NCI-H128 (cell line): ENCODE data around the gene KCNJ4.
"Not testable (repeated sequence)": the region's sequence is repeated elsewhere in the genome, so short reads cannot be mapped to it uniquely, and the experiment has no call there.

Experiments
- DNase-seq: peaks from one replicate; lab custom pipeline; 2025; ENCODE audit not compliant: unreplicated experiment; lab: John Stamatoyannopoulos, UW

KCNJ4 gene

DNA sequence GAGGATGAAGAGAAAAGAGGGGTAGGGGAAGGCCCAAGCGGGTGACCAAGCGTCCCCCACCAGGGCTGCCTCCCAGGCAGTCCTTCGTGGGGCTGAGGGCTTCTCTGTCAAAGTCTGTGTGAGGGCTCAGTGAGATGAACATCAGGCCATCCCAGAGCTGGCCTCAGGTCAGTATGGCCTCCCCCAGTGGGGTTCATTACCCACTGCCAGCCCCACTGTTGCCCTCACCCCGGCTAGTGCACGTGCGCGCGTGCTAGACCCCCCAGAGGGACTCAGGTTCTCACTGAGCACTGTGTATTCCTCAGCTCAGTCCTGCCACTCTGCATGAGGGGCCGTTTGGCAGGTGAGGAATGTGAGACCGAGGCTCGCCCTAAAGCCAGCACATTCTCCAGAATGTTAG, 16.2 kb upstream of the KCNJ4 start:
- DNase-seq, result no peak

DNA sequence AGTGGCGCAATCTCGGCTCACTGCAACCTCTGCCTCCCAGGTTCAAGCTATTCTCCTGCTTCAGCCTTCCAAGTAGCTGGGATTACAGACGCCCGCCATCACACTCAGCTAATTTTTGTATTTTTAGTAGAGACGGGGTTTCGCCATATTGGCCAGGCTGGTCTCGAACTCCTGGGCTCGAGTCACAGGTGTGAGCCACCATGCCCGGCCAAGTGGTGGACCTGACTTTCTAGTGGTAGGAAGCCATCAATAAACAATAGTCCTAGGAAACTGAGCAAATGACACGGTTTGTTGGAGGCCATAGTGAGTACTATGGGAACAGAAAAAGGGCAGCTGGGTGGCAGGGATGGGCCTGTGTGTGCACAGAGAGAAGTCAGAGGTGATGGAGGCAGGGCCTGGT, 15.2 kb upstream of the KCNJ4 start:
- DNase-seq, result not testable (repeated sequence)

DNA sequence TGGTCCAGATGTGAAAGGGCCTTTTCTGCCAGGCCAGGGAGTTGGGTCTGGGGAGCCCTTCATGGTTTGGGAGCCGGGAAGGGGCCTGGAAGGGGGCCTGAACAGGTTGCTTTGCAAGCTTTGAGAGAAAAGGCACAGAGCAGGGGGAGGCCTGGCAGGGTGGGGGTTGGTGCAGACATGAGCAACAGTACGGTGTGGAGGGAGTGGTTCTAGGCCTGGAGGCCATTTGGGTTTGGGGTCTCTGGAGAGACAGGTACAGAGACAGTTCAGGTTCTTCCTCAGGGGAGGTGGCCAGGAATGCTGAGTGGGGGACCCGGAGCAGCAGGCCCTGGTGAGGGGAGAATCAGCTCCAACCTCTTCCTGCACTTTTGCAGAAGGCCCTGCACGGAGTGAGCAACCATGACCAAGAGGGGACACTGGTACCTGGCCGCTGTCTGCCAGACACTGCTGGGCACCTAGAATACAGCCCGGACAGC, 14.3 kb upstream of the KCNJ4 start:
- DNase-seq, result no peak

DNA sequence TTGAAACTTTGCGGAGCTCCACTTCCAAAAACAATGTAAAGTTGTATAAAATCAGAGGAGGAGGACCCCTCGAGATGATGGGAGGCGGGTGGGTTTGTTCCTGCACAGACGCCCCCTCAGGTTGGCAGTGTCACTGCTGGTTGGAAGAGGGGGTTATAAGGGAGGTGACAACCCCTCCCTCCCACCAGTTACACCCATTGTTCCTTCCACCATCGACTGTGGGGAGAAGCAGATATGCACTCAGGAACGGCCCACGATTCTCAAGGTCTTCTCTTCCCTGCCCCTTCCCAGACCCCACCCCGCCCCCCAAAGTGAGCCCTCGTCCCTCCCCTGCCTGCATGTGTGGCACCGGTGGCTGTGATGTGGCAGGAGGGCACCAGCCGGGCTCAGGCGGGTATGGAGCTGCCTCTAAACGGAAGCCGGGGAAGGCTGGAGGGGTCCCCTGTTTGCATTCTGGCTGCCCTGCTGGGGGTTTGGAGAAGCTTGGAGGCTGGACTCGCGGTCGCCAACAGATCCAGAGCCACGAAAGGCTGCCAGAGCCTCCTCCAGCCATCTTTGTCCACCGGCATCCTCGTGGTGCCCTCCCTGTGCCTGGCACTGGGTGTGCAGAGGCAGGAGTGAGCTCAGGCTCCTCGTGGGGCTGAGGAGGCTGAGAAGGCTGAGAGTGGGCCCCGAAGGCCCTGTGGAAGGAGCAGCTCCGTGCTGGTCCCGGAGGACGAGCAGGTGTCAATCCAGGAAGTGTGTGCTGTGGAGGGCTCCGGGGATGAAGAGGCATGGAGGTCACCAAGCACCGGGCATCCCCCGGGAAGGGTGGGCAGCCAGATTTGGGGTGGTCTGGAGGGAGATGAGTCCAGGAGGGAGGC, 13.7 kb upstream of the KCNJ4 start:
- DNase-seq, result no peak

DNA sequence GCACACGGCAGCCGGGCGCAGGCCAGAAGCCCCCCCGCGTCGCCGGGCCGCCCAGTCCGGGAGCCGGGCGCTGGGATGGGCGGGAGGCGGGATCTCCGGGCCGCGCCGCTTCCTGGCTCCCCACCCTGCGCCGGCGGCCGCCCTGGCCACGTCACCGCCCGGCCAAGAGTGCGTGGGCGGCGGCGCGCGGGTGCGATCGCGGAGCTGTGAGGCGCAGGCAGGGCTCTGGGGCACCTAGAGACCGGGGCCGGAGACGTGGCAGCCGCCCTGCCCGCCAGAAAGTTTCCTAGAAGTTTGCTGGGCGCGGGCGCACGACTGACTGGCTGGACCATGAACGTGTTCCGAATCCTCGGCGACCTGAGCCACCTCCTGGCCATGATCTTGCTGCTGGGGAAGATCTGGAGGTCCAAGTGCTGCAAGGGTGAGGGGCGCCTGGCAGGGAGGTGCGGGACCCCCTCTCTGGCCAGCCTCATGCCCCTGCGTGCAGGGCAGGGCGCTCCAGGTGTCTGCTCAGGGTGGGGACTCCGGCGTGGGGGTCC, 13.0 kb upstream of the KCNJ4 start, which contains the start of gene KDELR3:
Gene KDELR3 (plus strand): TSS at position 193 of the 539 bp plus-strand sequence. CDS start 138 bp downstream, at position 331.
- no peak for DNase-seq

DNA sequence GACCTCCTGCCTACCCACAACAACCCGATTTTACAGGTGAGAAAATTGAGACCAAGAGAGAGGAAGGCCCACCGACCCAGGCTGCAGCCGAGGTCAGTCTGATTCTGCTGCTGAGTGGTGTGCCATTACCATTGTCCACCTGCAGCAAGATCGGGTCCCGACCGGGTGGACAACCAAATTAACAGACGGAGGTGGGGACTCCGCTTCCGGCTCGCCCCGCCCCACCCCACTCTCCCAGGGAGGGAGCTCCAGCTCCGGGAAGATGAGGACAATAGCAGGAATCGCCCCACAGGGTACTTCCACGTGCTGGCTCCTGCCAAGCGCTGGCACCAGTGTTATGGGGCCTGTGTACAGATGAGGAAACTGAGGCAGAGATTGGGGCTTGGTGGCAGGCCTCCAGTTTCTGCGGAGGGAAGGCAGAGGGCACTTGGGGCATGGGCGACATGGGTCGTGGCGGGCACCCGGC, 12.5 kb upstream of the KCNJ4 start:
- DNase-seq, result no peak

DNA sequence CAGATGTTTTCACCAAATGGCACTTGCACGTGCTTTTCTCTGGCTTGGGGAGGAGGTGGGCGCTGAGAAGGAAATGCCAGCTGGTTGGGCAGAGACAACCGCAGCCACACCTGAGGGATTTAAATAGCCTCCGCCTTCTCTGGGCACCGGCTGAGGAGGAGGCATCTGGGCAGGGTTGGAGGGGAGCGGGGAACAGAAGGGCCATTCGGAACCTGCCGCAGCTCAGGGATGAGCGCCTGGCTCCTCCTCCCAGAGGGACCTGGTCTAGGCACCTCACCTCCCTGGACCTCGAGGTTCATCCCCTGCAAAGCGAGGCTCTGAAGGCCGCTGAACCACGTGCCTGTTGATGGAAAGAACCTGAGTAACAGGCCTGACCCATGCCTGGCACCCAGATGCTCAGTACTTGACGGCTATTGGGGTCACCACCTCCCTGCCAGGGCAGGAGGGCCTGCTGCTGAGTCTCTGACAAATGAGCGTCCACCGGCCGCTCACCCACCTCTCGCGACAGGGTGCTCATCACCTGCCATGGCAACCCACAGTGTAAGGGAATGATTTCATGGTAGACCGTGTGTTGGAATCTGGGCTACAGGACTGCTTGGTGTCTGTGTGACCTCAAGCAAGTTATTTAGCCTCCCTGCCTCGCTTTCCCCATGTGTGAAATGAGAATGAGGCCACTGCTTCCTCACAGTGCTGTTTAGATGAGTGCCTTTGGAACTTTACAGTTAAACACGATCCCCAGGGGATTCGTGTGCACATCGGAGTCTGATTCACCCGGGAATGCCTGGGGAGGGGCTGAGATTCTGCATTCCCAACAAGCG, 10.9 kb upstream of the KCNJ4 start:
- no peak for DNase-seq

DNA sequence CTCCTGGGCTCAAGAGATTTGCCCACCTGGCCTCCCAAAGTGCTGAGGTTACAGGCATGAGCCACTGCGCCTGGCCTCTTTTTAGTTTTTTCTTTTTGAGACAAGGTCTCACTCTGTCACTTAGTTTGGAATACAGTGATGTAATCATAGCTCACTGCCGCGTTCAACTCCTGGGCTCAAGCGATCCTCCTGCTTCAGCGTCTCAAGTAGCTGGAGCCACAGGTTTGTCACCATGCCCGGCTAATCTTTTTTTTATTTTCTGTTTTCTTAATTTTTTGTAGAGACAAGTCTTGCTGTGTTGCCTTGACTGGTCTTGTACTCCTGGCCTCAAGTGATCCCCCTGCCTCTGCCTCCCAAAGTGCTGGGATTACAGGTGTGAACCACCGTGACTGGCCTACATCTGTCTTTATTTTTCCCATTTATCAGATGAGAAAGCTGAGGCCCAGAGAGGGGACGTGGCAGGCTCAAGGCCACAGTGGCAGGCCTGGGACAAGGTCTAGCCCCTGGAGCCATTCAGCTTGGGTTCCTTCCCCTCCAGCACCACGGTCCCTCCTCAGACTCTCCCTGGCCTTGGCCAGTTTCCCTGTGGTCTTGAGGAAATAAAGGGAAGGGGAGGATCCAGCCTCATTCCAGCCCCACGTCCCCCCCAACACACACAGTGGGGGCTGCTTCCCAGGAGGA, 10.1 kb upstream of the KCNJ4 start:
- DNase-seq, result no peak

DNA sequence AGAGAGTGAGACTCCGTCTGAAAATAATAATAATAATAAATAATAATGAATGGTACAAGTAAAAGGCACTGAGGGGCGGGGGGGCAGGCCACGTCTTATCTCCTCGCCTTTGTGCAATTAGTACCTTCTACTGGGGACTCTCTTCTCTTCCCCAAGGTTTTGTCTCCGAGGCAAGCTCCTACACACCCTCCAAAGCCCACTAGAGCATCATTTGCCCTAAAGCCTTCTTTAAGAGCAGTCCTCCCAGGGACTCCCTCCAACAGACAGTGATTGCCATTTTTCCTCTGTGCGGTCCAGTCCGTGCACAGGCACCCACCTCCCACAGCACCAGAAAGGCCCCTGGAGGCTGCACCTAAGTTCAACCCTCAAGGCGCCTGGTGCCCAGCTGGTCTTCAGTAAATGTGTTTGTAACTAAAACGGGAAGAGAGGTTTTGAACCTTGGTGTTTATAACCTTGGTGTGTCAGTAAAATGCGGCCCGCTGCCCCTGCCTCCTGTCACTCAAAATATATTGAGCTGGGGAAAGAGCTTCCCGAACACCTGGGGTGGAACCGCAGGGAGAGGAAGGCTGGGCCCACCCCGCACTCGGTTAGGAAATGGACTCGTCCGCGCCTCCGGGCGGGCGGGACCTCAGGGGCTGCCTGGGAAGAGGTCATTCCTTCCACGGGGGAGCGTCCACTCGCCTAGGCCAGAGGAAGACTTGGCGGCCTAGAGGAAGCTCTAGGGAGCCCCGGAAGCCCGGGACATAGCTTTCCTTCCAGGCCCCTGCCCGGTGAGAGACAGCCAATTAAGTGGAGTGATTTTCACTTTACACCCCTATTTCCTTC, 8.2 kb upstream of the KCNJ4 start:
- no peak for DNase-seq

DNA sequence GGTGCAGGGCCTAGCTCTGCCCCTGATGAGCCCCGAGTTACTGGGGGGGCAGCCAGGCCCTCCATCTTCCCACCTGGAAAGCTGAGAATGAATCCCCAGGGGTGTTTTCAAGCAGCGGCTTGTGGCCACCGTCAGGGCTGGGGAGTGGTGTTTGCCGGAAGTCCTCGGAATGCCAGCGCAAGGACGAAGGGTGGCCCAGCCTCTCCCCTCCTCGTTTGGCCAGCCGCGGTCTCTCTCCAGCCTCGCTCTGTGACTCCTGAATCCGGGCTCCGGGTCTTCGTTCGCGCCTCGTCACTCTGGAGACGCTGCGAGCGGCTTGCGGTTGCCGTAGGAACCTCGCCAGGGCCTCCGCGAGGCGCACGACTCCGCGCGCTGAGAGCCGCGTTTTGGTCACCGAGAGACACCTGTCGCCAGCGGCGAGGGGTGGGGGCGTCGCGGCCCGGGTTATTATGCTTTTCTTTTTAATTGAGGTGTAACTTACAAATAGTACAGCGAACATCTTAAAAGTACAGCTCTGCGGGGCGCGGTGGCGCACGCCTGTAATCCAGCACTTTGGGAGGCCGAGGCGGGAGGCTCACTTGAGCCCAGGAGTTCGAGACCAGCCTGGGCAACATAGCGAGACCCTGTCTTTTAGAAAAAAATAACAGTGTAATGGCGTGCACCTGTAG, 6.5 kb upstream of the KCNJ4 start:
- peak; percentile 68 for DNase-seq

DNA sequence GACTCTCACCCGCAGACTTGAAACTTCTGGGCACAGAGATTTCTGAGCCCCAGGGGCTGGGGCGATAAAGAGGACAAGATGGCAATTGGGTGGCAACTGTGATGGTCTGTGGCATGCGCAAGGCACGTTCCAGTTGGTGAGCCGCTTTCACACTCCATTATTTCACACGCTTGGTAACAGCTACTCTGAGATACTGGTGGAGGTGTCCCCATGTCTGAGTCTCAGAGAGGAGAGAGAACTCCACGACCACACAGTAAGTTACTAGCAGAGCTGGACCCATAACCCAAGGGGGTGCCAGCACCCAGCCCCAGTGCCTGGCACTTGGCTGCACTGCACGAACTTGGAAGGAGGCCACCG, 6.0 kb upstream of the KCNJ4 start:
- DNase-seq, result no peak

DNA sequence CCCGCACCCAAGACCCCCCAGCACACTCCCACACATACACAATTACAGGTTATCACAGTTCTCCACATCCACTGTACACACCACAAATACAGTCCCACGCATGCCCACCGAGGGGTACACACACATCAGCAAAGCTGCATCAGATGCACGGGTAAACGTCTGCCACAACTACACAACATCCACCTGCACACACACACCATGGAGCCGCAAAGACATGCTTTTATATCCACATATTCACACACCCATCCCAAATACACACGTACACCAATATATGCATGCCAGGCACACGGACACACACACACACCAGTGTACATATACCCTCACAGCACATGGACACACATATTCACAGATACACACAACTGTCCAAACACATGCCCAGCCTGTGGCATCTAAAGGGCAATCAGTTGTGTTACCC, 5.4 kb upstream of the KCNJ4 start:
- no peak for DNase-seq

DNA sequence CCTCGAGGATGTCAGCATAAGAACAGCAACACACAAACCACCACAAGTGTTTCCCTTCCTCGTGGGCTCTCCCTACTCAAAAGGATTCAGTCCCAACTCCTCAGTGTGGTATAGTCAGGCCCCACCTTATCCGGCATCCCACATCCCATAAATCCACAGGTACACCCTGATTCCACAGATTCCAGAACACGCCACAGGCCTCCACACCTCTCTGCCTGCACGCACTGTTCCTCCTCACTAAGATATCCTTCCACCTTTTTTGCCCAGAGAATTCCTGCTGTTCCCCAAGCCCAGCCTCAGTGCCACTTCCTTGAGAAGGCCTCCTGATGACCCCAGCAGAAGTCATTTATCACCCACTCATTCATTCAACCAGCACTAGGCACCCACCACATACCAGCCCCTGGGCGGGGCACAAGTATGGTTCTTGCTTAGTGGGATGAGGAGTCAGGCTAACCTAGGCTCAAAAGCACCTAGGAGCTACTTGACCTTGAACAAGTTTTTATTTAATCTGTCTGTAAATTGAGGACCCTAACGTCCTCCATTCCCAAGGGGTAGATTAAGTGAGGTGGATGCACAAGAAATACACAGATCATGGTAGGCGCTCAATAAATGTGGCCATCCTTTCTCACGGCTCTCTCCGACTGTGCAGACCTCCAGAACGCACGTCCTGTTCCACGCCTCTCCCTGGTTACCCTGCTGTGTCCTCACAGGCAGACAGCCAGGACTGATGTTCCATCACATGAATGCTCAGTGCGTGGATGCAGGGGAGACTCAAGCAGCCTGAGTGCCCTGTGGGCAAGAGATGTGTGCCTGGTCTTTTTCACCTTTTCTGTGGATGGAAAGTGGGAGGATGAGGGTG, 2.1 kb upstream of the KCNJ4 start:
- DNase-seq, result no peak

DNA sequence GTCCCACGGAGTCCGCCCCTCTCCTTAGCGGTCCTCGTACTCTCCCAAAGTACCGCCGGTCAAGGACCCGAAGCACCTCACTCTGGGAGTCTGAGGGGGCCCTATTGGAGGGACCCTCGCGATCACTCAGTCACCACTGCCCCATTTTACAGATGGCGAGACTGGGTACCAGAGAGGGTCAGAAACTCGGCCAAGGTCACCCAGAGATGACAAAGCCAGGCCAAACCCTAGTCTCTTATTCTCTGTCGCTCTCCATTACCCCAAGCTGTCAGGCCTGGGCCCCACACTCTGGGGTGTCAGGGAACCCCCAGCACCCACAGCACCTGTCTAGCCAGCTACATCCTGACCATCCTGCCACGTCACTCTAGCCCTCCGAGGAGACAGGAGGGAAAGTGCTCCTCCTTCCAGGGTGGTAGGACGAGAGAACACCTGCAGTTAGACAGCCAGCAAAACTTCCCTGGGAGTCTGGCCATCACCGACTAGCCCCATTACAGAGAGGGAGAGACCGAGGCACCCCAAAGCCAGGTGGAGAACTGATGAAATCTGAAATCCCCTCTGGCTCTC, 1.4 kb upstream of the KCNJ4 start:
- DNase-seq, result no peak

DNA sequence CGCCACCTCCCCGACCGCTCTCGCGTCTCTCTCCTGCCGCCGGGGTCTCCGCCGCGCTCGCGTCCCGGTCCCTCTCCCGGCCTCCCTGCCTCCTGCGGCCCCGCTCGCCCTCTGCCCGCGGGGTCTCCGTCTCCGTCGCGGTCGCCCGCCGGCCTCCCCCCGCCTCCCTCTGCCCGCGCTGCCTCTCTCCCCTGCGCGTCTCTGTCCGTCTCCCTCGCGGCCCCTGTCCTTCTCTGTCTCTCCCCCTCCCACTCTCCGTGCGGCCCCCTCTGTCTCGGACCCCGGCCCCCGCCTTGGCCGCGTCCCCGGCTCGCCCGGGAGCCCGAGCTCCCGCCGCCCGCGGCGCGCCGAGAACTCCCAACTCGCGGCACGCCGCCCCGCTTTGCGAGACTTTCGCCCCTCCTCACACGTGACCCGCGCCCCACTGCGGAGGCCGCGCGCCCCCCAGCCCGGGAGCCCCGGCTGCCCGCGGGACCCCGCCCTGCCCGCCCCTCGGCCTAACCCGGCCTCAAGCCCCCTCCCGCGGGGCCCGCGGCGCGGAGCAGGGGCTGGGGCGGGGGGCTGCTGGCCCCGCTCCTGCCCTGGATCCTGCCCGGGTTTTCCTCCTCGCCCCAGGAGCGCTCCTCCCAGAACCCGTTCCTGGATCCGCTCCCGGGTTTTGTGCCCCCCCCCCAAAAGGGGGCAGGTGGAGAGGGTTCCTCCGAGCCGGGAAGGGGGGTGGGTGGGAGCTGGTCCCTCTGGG, 702 bp upstream of the KCNJ4 start:
- DNase-seq, result peak; percentile 13

DNA sequence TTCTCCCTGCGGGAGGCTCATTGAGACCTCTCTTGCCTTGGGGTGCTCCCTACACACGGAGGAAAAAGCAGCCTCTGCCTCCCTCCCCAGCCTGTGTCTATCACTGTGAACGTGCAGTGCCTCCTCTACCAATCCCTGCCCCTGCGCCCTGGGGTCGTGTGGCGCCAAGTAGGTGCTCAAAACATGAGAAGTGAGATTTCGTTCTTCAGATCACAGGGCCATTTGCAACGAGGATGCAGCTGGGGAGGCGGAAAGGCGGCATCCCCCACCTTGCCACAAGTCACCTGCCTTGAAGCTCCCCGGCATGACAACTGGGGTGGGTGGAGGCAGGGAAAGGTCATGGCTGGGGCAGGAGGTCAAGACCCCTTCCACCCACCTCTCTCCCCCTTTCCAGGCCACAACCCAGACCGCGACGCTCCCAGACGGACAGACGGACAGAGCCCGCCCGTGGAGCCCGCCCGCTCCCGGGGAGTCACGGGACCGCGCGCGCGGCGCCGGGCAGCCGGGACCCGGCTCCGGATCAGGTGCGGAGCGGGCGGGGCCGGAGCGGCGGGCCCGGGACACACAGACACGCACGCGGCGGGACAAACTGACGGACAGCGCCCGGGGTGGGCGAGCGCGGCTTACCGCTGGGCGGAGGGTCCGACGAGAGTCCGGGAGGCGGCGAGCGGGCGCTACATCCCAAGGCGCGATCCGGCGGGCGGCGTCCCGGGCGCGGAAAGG, 485 bp downstream of the KCNJ4 start:
- no peak for DNase-seq

DNA sequence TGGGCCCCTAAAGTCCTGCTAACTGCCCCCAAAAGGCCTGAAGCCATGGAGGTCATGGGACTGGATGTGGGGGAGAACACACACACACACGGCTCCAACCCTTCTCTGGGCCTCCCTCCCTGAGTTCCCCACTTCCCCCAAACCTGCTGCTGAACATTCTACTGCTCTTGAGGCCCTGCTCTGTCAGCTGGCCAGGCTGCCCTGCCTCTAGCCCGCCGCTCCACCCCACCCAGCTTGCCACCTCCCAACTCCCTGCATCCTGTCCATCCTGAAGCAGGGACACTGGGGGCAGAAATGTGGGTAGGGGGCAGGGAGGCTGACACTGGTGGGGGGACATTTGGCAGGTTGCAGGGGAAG, 1.0 kb downstream of the KCNJ4 start:
- no peak for DNase-seq
